Trophoblast cell (in vitro differentiated cells and primary cell): ENCODE measurements around the gene HP1BP3.

ENCODE experiments used
- DNase-seq, 2 donors: peaks; one replicate each; pipeline ENCODE4 v3.0.0-alpha.2; 2016
- H2AFZ ChIP-seq: 2 replicates; pipeline ENCODE4 v1.6.1; 2013; ENCODE audit warnings: low read length, moderate library complexity, mild to moderate bottlenecking; ENCODE audit not compliant: insufficient read depth, poor library complexity
- H2AK5ac ChIP-seq: 2 replicates; pipeline ENCODE4 v1.6.1; 2013; ENCODE audit warnings: mild to moderate bottlenecking, low read length
- H2BK120ac ChIP-seq: 2 replicates; pipeline ENCODE4 v1.6.1; 2013; ENCODE audit warnings: low read length, mild to moderate bottlenecking, moderate library complexity; ENCODE audit not compliant: insufficient read depth, poor library complexity
- H2BK12ac ChIP-seq: 2 replicates; pipeline ENCODE4 v1.6.1; 2013; ENCODE audit warnings: mild to moderate bottlenecking, low read length, moderate library complexity
- H2BK5ac ChIP-seq: 2 replicates; pipeline ENCODE4 v1.6.1; 2013; ENCODE audit warnings: low read length, low read depth, moderate library complexity, mild to moderate bottlenecking; ENCODE audit not compliant: poor library complexity
- H3K14ac ChIP-seq: 2 replicates; pipeline ENCODE4 v1.6.1; 2013; ENCODE audit warnings: mild to moderate bottlenecking, low read length
- H3K18ac ChIP-seq: 2 replicates; pipeline ENCODE4 v1.6.1; 2013; ENCODE audit warnings: mild to moderate bottlenecking, low read length
- H3K23ac ChIP-seq: 2 replicates; pipeline ENCODE4 v1.6.1; 2013; ENCODE audit warnings: low read length
- H3K27ac ChIP-seq: 2 replicates; pipeline ENCODE4 v1.5.1; 2013; ENCODE audit warnings: low read depth, mild to moderate bottlenecking, inconsistent platforms, low read length, moderate library complexity
- H3K27me3 ChIP-seq: 2 replicates; pipeline ENCODE4 v1.6.1; 2013; ENCODE audit warnings: inconsistent platforms, mild to moderate bottlenecking, low read length, moderate library complexity; ENCODE audit not compliant: insufficient read depth
- H3K36me3 ChIP-seq, 2 experiments: 1 replicate in 1 of 2; 2 replicates in 1 of 2; pipeline ENCODE4 v1.6.1; 2013; ENCODE audit warnings: low read length in 2 of 2, mild to moderate bottlenecking in 2 of 2, moderate library complexity in 1 of 2; ENCODE audit not compliant: insufficient read depth in 2 of 2, control insufficient read depth in 1 of 2
- H3K4ac ChIP-seq: 2 replicates; pipeline ENCODE4 v1.6.1; 2013; ENCODE audit warnings: low read depth, mild to moderate bottlenecking, low read length, moderate library complexity
- H3K4me1 ChIP-seq, 2 experiments: 1 replicate in 1 of 2; 2 replicates in 1 of 2; pipeline ENCODE4 v1.6.1; 2013; ENCODE audit warnings: low read length in 2 of 2, mild to moderate bottlenecking in 2 of 2, moderate library complexity in 1 of 2; ENCODE audit not compliant: insufficient read depth in 2 of 2, control insufficient read depth in 1 of 2
- H3K4me2 ChIP-seq: 2 replicates; pipeline ENCODE4 v1.6.1; 2013; ENCODE audit warnings: inconsistent platforms, mild to moderate bottlenecking, low read length, moderate library complexity
- H3K4me3 ChIP-seq: 2 replicates; pipeline ENCODE4 v1.5.1; 2013; ENCODE audit warnings: mild to moderate bottlenecking, low read depth, low read length, inconsistent platforms
- H3K79me1 ChIP-seq: one replicate; pipeline ENCODE4 v1.6.1; 2013; ENCODE audit warnings: low read length
- H3K79me2 ChIP-seq: 2 replicates; pipeline ENCODE4 v1.6.1; 2013; ENCODE audit warnings: low read length, mild to moderate bottlenecking; ENCODE audit not compliant: control insufficient read depth, insufficient read depth, poor library complexity
- H3K9ac ChIP-seq: 2 replicates; pipeline ENCODE4 v1.6.1; 2013; ENCODE audit warnings: mild to moderate bottlenecking, low read length
- H3K9me3 ChIP-seq: 2 replicates; pipeline ENCODE4 v1.6.1; 2013; ENCODE audit warnings: low read depth, mild to moderate bottlenecking, control low read depth, inconsistent platforms, low read length; ENCODE audit not compliant: insufficient read depth
- H4K12ac ChIP-seq: 2 replicates; pipeline ENCODE4 v1.6.1; 2013; ENCODE audit warnings: low read depth, mild to moderate bottlenecking, low read length, moderate library complexity
- H4K8ac ChIP-seq: 2 replicates; pipeline ENCODE4 v1.6.1; 2013; ENCODE audit warnings: low read depth, mild to moderate bottlenecking, low read length, moderate library complexity
- H4K91ac ChIP-seq: one replicate; pipeline ENCODE4 v1.6.1; 2013; ENCODE audit warnings: low read depth, mild to moderate bottlenecking, low read length, moderate library complexity
- WGBS: extraction: QIAGEN DNeasy Blood & Tissue Kit; methylation state at CpG from one replicate; pipeline ENCODE4 v1.1.7; 2013; ENCODE audit warnings: missing lambda C conversion rate; ENCODE audit not compliant: insufficient read length, insufficient coverage; ENCODE audit errors: extremely low coverage; 5-methylcytosine and 5-hydroxymethylcytosine counted together

HP1BP3 gene

GRCh38 chr1:20701446-20701845 lies 85.7 kb downstream of the HP1BP3 start:
- Histone ChIP-seq H2BK120ac (no peak overlapping the region), H4K91ac (no peak overlapping the region), H3K4me3 (no peak overlapping the region), H3K27ac (no peak overlapping the region), H3K79me1 (peaks cover 13% of the 10 kb centered on the region), H3K9me3 (no peaks in the 10 kb centered on the region), H3K18ac (no peak overlapping the region), H3K79me2 (no peaks in the 10 kb centered on the region), H3K4me1 (peaks cover 24 to 27% of the 10 kb centered on the region in 2 experiments), H4K12ac (no peak overlapping the region), H2BK5ac (no peak overlapping the region), H2AFZ (no peak overlapping the region), H3K14ac (no peak overlapping the region), H3K4ac (no peak overlapping the region), H3K4me2 (no peak overlapping the region), H2AK5ac (no peak overlapping the region), H3K23ac (no peak overlapping the region), H3K36me3 (no peaks in the 10 kb centered on the region), H3K27me3 (no peaks in the 10 kb centered on the region), H3K9ac (no peak overlapping the region), H2BK12ac (no peak overlapping the region), H4K8ac (no peak overlapping the region)
- no CpG with 5 or more reads among the region's 9 CpGs for WGBS
- no peak for DNase-seq

- H3K18ac ChIP-seq = no peak overlapping the region
- no CpG with 5 or more reads among the region's 17 CpGs for WGBS
These were observed 86.4 kb downstream of the HP1BP3 start for GRCh38 chr1:20700636-20701215.

GRCh38 chr1:20699558-20699957 lies 87.5 kb downstream of the HP1BP3 start:
- Histone ChIP-seq H3K4ac (no peak overlapping the region), H3K27ac (no peak overlapping the region), H2BK120ac (no peak overlapping the region), H2BK12ac (no peak overlapping the region), H3K18ac (no peak overlapping the region), H4K12ac (no peak overlapping the region), H3K79me2 (no peaks in the 10 kb centered on the region), H3K27me3 (no peaks in the 10 kb centered on the region), H3K14ac (no peak overlapping the region), H3K4me3 (no peak overlapping the region), H4K8ac (no peak overlapping the region), H3K4me1 (peaks cover 24 to 27% of the 10 kb centered on the region in 2 experiments), H3K9ac (no peak overlapping the region), H3K36me3 (no peaks in the 10 kb centered on the region), H3K79me1 (peaks cover 13% of the 10 kb centered on the region), H3K23ac (no peak overlapping the region), H4K91ac (no peak overlapping the region), H3K4me2 (no peak overlapping the region), H3K9me3 (no peaks in the 10 kb centered on the region), H2BK5ac (no peak overlapping the region), H2AK5ac (no peak overlapping the region), H2AFZ (no peak overlapping the region)
- peak; percentile 10 to 49 for DNase-seq
- WGBS = no CpG with 5 or more reads among the region's 9 CpGs

More at GRCh38 chr1:20700636-20701215, 86.4 kb downstream of the HP1BP3 start:
- no peak overlapping the region for H3K14ac ChIP-seq
- H3K36me3 ChIP-seq = no peaks in the 10 kb centered on the region
- H3K79me1 ChIP-seq = peaks cover 13% of the 10 kb centered on the region
- peak overlapping the region; percentile 57 for H2BK120ac ChIP-seq
- no peak overlapping the region for H3K4me2 ChIP-seq
- no peak overlapping the region for H2AK5ac ChIP-seq
- no peaks in the 10 kb centered on the region for H3K79me2 ChIP-seq
- H3K4me3 ChIP-seq = no peak overlapping the region
- no peak overlapping the region for H3K4ac ChIP-seq
- no peaks in the 10 kb centered on the region for H3K27me3 ChIP-seq
- H2BK5ac ChIP-seq = no peak overlapping the region
- no peak for DNase-seq
- peak overlapping the region; percentile 42 for H2BK12ac ChIP-seq
- H2AFZ ChIP-seq = no peak overlapping the region
- H4K12ac ChIP-seq = no peak overlapping the region
- no peak overlapping the region for H3K23ac ChIP-seq
- H3K4me1 ChIP-seq = peaks cover 24 to 27% of the 10 kb centered on the region in 2 experiments
- no peak overlapping the region for H4K8ac ChIP-seq
- H4K91ac ChIP-seq = peak overlapping the region; percentile 33
- H3K9me3 ChIP-seq = no peaks in the 10 kb centered on the region
- no peak overlapping the region for H3K9ac ChIP-seq
- no peak overlapping the region for H3K27ac ChIP-seq

GRCh38 chr1:20698195-20698910 lies 88.8 kb downstream of the HP1BP3 start:
- H2BK120ac ChIP-seq = peak overlapping the region; percentile 21
- H3K23ac ChIP-seq = no peak overlapping the region
- H3K27ac ChIP-seq = peak overlapping the region; percentile 28
- peak overlapping the region; percentile 44 for H4K91ac ChIP-seq
- H2BK5ac ChIP-seq = no peak overlapping the region
- H3K18ac ChIP-seq = peak overlapping the region; percentile 0
- H3K4ac ChIP-seq = no peak overlapping the region
- H3K36me3 ChIP-seq = no peaks in the 10 kb centered on the region
- H3K4me1 ChIP-seq = peaks cover 24 to 27% of the 10 kb centered on the region in 2 experiments
- no peak overlapping the region for H2AK5ac ChIP-seq
- H3K79me1 ChIP-seq = peaks cover 13% of the 10 kb centered on the region
- no peak overlapping the region for H2AFZ ChIP-seq
- H3K14ac ChIP-seq = peak overlapping the region; percentile 4
- no peak overlapping the region for H3K4me3 ChIP-seq
- no peak overlapping the region for H3K9ac ChIP-seq
- H4K8ac ChIP-seq = no peak overlapping the region
- no peaks in the 10 kb centered on the region for H3K9me3 ChIP-seq
- DNase-seq = peak in 1 of 2 donors; percentile 51
- H3K79me2 ChIP-seq = no peaks in the 10 kb centered on the region
- no peak overlapping the region for H4K12ac ChIP-seq
- WGBS = no CpG with 5 or more reads among the region's 18 CpGs
- peak overlapping the region; percentile 42 for H2BK12ac ChIP-seq
- H3K27me3 ChIP-seq = no peaks in the 10 kb centered on the region
- peak overlapping the region; percentile 4 for H3K4me2 ChIP-seq
